ENCODE results near the gene CHTOP. TPM values are rescaled to one million over a fixed set of nuclear protein-coding genes. Genes with fewer than 3 reads are reported as not detected.
A peak's percentile ranks its signal among the peaks of the same experiment; 100 is the strongest.

The CHTOP gene
- total and polyA plus RNA-seq, 2 of the 8 experiments (the other 6 are each of a cell fraction or from before 2014, with no cell fraction given): 84.6 to 104 TPM

- H4K20me1 ChIP-seq (replicated peaks in 1 of 2; ENCODE audit: control insufficient read depth in 1 of 2, insufficient read depth in 2 of 2, low read length in 2 of 2): no peaks in the 10 kb centered on the region
- H3K4me1 ChIP-seq (replicated peaks in 1 of 4; ENCODE audit: control insufficient read depth in 3 of 4, insufficient read depth in 4 of 4, low read length in 3 of 4): peaks cover 0 to 21% (median 12%) of the 10 kb centered on the region in 4 experiments; a peak in 6 of 7 replicates
- no peaks in the 10 kb centered on the region for H3K79me1 ChIP-seq (ENCODE audit: low read depth, low read length)
- H2BK20ac ChIP-seq (ENCODE audit: low read length): peak overlapping the region; percentile 48; the same call in 1 of the 2 replicates
- H3K79me2 ChIP-seq (ENCODE audit: control insufficient read depth in 1 of 2, insufficient read depth in 2 of 2, low read length in 2 of 2): no peaks in the 10 kb centered on the region
- H2BK120ac ChIP-seq (replicated peaks; ENCODE audit: low read depth, low read length): no peak overlapping the region
- POLR2A ChIA-PET (ENCODE audit: partially characterized antibody): interaction anchor here (0.6 to 15.3 kb wide), 6 partner anchors 14 to 228 kb away, joined by 3 to 261 read pairs (median 4); partner anchors contain the start of genes CHTOP, S100A1 and S100A13
- no peak overlapping the region for H3K18ac ChIP-seq (ENCODE audit: extremely low read depth, low read length)
- H3K9ac ChIP-seq (replicated peaks in 1 of 4; ENCODE audit: extremely low read depth in 1 of 4, low read depth in 3 of 4, low read length in 3 of 4): no peak overlapping the region
- H3K56ac ChIP-seq (replicated peaks; ENCODE audit: insufficient read length, low read depth, low read length): no peak overlapping the region
- CTCF ChIA-PET (ENCODE audit: partially characterized antibody): interaction anchor here (0.8 to 15.9 kb wide), 16 partner anchors 7 to 260 kb away, joined by 3 to 224 read pairs (median 12); partner anchors contain the start of genes S100A1, S100A13, S100A2 and S100A4
- no peak overlapping the region for H3K4ac ChIP-seq (replicated peaks; ENCODE audit: insufficient read length, low read depth, low read length)
- H2AK5ac ChIP-seq (ENCODE audit: low read depth, low read length): no peak overlapping the region
- peaks cover 3% of the 10 kb centered on the region for H3K23me2 ChIP-seq (ENCODE audit: low read depth, low read length)
- no peak for FAIRE-seq
- H2BK5ac ChIP-seq (ENCODE audit: low read depth, low read length): no peak overlapping the region
- H3K27me3 ChIP-seq (replicated peaks in 1 of 4; ENCODE audit: control insufficient read depth in 3 of 4, extremely low read depth in 1 of 4, insufficient read depth in 3 of 4, low read length in 3 of 4): no peaks in the 10 kb centered on the region; a peak in 1 of 7 replicates
- H3K36me3 ChIP-seq (ENCODE audit: control insufficient read depth in 2 of 4, insufficient read depth in 4 of 4, low read length in 3 of 4): peaks cover 0 to 3% (median 0%) of the 10 kb centered on the region in 4 experiments; a peak in 3 of 8 replicates
- no peak overlapping the region for H3K27ac ChIP-seq (ENCODE audit: low read depth, low read length)
- H2BK12ac ChIP-seq (ENCODE audit: low read depth, low read length): 0 out of 2 replicates have a peak overlapping the region, but pooled peaks have one; percentile 60
- H4K91ac ChIP-seq (replicated peaks; ENCODE audit: insufficient read length, low read length): no peak overlapping the region
- no peak overlapping the region for H4K8ac ChIP-seq (ENCODE audit: extremely low read depth, insufficient read depth, low read length)
- no peak overlapping the region for H3K23ac ChIP-seq (ENCODE audit: insufficient read length)
- peak overlapping the region; percentile 61; the same call in 1 of the 2 replicates for H2BK15ac ChIP-seq (ENCODE audit: low read length)
- no peak for DNase-seq (ENCODE audit: low read depth in 1 of 2, low spot score in 2 of 2)
- no peak overlapping the region for H3K4me3 ChIP-seq (ENCODE audit: extremely low read depth in 1 of 4, insufficient read depth in 2 of 4, low read depth in 3 of 4, low read length in 4 of 4)
- H3K9me3 ChIP-seq (ENCODE audit: insufficient read depth in 2 of 2, low read depth in 1 of 2, low read length in 1 of 2): no peaks in the 10 kb centered on the region
- H3K4me2 ChIP-seq (ENCODE audit: insufficient read depth in 1 of 2, low read depth in 2 of 2, low read length in 2 of 2): no peak overlapping the region
- H2AFZ ChIP-seq (ENCODE audit: low read length): no peak overlapping the region
- 91% methylated on average over 2 of the region's 2 CpGs; no CpG with 5 or more reads in 1 of the 2 experiments for WGBS, 2 experiments (ENCODE audit: extremely low coverage in 1 of 2, insufficient coverage in 1 of 2, insufficient read length in 1 of 2, insufficient replicate concordance in 2 of 2, low coverage in 1 of 2, low lambda C conversion rate in 2 of 2, missing lambda C conversion rate in 1 of 2)
- no peak overlapping the region for H4K5ac ChIP-seq (ENCODE audit: insufficient read length, low read depth, low read length)
- H3K14ac ChIP-seq (ENCODE audit: insufficient read length): no peak overlapping the region
- TF ChIP-seq CEBPB (IDR thresholded peaks at IDR 0.05; ENCODE audit: low read depth, low read length) (no peak), NRF1 (IDR thresholded peaks at IDR 0.05; ENCODE audit: low read depth, low read length) (no peak), SIX5 (IDR thresholded peaks at IDR 0.05; ENCODE audit: low read depth, low read length) (no peak), POU5F1 (IDR thresholded peaks at IDR 0.05; ENCODE audit: low read depth, low read length) (no peak), CHD1 (IDR thresholded peaks at IDR 0.05; ENCODE audit: low read depth, low read length) (no peak), KDM4A (IDR thresholded peaks at IDR 0.05; ENCODE audit: low read depth, low read length, severe bottlenecking) (no peak), CTBP2 (IDR thresholded peaks at IDR 0.05; ENCODE audit: borderline replicate concordance, insufficient read depth, insufficient read length, low read length) (no peak), KDM1A (IDR thresholded peaks at IDR 0.05; ENCODE audit: borderline replicate concordance, low read length) (no peak), EZH2 (IDR thresholded peaks at IDR 0.05; ENCODE audit: low read depth, low read length, severe bottlenecking) (no peak), ASH2L (IDR thresholded peaks at IDR 0.05; ENCODE audit: low read length) (no peak), TBP (IDR thresholded peaks at IDR 0.05; ENCODE audit: low read depth, low read length) (no peak), JUND (IDR thresholded peaks at IDR 0.05; ENCODE audit: low read length) (no peak), YY1 (IDR thresholded peaks at IDR 0.05; ENCODE audit: low read depth, low read length) (no peak)
These were observed 19.5 kb upstream of the CHTOP start for GRCh38 chr1:153614189-153614900.
